Islet of Langerhans (tissue), 1 donor: ENCODE measurements around the gene PTS.

Experiments used
- FAIRE-seq: peaks from one replicate; lab custom pipeline; 2011; peaks lifted over from hg19 to GRCh38; lab: Jason Lieb, UNC

The PTS gene

DNA sequence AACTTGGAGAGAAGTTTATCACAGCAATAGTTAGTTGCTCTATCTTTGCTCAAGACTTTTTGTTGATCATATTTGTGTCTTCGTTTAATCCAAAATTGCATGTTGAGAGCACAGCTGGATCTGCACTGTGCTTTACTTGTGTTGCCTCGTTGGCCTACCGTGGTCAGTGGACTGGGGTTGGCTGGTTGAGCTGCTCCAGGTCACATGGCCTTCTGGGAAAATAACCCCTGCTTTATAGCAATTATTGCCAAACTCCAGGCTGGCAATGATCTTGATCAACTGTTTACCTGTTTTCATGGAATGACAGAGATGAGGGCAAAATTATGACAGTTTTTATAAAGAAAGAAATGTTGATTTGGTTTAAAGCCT is 40.2 kb downstream of the PTS start:
- no peak for FAIRE-seq

DNA sequence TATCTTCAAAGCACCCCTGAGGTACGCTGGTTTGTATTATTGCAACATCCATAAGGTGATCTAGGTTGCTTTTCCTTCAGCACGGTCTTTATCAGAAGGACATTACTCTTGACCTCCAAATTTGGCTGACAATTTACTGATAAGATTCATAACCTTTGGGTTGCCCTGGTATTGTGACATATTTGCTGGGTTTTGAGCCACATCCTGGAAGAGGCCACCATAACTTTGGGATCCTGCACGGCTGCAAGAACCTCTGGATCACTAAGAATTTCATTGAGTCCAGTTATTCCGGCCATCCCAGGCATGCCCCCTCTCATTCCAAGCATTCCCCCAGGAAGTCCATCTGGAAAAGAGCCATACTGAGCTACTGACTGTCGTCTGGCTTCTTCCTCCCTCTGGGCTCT is 41.0 kb downstream of the PTS start:
- no peak for FAIRE-seq

DNA sequence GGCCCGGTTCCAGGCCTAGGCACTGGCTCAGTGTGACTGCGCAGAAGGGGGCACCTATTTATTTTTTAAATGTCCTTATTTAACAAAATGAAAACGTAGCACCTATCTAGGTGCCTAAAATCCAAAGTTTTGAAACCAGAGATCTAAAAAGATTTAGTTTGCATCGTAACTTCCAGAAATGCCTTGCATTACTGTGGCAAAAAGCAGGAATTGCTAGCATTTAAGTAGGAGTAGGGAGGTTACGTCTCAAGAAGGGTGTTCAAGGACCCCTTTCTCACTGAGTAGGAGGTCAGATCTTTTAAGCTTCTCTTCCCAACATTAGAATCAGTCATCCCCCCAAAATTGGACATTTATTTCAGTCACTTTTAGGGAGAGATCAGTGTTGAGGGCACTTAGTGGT is 42.2 kb downstream of the PTS start:
- FAIRE-seq = no peak

DNA sequence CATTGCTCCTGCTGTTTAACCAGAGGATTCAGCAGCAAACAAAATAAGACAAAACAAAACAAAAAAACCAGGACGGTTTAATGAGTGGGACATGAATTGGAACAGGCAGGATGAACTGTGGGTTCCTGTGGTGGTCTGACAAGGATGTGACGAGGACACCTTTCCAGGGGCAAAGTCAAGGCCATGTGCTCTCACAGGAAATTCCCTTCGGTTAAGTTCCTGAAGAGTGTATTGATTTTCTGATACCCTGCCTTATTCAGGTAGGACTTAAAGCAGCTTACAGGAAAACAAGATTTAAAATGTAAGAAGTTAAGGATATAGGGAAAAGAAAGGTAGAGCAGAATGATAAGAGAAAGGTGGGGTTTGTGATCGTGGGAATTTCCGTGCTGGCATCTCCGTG is 42.9 kb downstream of the PTS start:
- no peak for FAIRE-seq

DNA sequence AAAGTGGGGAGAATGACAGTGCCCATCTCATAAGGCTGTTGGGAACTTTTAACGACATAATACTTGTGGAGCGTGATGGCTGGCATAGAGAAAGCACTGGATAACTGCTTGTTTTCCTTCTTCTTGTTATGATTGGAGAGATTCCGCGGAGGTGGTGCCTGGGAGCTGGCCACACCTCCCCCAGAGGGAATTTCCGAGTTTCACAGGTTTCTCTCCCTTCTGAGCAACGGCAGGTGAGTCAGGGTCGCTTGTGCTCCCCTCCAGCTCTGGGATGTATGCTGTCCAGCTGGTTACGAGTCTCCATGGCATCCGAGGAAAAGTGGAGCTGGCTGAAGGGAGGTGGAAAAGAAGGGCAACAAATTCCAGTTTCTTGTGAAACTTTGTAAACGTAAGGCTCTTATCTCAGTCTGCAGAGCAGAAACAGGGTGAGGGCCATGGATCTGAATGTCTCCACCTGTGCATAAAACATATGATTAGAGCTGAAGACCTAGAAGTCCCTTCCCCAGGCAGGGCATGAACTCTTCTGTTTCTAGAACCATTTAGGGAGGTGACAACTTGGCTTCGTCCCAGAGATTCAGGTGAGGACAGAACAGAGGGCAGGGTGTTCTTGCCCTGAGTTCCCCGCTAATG is 44.4 kb downstream of the PTS start:
- no peak for FAIRE-seq

DNA sequence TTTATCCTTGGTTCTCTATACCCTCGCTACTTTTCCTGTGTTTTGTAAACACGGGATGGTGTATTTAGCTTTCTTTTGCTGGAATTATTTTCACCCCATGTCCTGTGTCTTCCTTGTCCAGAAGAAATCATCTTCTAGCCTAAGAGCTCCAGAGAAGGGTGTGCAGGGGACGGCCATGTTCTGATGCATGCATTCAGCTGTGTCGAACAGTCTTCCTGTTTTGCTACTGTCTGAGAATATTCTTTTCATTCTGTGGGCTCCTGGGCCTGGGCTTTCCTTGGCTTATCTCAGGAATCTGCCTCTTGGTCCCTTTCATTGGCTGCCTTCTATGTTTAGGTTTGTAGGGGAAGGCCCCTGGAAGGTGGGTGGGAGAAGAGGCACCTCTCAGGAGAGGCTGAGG is 45.0 kb downstream of the PTS start:
- no peak for FAIRE-seq

DNA sequence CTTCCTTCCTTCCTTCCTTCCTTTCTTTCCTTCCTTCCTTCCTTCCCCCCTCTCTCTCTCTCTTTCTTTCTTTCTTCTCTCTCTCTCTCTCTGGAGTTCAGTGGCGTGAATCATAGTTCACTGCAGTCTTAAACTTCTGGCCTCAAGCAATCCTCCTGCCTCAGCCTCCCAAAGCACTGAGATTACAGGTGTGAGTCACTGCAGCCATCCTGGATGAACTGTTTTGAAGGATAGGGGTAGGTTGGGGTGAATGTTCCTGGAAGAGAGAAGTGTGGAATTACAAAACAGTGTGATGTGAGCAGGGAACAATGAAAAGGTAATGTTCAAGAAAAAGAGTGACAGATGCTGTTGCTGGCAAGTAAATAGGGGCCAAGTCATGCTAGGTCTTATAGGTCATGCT is 46.8 kb downstream of the PTS start:
- FAIRE-seq = no peak

DNA sequence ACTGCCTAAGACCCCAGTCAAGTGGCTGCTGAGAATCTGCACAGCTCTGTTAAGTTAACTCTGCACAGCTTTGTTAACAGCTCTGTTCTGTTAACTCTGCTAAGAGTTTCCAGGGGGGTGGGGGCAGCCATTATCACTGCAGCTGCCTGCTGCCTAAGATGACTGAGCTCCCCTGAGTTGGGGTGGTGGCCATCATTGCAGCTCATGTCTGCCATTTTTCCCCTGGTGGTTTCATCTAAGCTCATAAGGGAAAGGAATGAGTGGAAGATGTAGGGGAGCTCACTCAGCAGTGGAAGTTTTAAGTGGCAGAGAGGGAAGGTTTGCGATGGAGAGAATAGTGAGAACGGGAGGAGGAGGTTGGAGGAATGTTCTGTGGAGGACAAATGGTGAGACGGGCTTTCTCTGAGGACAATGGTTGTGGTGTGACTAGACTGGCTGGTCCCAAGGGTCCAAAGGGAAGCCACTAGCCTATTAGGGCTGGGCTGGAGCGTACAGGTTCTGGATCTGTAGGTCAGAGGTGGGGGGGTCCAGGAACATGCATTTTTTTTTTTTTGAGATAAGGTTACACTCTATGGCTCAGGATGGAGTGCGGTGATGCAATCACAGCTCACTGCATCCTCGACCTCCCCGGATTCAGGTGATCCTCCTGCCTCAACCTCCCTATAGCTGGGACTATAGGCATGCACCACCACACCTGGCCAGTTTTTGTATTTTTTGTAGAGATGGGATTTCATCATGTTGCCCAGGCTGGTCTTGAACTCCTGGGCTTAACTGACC is 48.0 kb downstream of the PTS start:
- no peak for FAIRE-seq

DNA sequence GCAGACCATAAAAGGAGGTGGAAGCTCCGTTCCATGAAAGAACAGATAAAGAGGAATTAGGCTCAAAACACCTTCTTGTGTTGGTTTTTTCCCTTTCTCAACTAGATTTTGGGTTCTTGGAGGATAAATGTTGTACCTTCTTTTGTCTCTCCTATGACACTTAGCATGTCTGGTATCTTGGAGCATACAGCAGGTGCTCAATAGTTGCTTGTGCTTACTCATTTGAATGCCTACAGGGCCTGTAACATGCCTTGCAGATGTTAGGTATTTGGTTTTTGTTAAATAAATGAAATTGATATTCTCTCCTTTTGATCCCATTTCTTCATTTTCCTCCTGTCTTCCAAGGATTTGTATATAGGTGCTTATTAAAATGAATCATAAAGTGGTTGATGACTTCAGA is 50.8 kb downstream of the PTS start:
- FAIRE-seq = no peak

DNA sequence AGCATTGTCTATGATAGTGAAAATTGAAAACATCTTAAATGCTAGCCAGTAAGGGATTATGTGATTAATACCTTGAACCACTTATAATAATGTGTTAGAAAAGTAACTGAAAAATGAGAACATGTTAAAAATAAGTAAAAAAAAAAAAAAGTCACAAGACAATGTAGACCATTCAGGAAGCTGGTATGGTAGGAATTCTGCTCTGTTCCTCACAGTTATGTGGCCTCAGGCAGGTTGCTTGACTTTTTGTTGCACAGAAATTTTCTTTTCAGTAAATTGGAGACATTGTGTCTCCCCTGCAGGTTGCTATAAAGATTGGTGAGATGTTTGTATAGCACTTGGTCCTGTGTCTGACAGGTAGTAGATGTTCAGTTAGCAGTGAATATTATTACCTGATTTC is 51.7 kb downstream of the PTS start:
- FAIRE-seq = no peak

DNA sequence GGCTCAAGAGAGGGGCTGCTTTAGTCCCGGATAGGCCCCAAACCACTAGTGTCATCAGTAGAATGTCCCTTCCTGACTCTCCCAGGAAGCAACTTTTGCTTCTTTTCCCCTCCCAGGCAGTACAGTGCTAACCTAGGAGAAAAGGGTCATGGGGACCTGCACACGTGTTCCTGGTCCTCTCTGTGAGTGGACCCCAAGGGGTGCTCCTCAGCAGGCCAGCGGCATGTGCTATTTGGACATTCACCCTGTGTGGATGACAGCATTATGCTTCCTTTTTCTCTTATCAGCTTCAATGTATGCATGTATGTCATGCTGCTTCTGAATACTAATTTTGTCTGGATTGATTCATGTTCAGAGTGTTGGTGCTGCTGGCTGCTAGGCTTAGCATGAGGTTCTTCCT is 52.6 kb downstream of the PTS start:
- no peak for FAIRE-seq

DNA sequence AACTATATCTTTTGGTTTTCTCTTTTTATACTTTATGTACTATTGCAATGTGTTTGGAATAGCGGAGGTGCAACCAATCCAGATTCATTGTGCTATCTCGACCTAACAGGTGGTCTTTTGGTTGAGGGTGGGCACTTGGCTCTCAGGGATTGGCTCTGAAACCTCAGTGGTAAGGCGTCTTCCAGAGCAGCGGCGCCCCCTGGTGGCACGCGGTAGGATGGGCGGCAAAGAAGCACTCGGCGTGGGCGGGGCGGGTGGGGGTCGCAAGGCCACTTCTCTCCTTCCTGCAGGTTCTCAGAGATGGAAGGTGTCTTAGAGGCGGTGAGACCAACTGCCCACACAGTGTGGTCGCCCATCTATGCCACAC is 53.7 kb downstream of the PTS start:
- no peak for FAIRE-seq

DNA sequence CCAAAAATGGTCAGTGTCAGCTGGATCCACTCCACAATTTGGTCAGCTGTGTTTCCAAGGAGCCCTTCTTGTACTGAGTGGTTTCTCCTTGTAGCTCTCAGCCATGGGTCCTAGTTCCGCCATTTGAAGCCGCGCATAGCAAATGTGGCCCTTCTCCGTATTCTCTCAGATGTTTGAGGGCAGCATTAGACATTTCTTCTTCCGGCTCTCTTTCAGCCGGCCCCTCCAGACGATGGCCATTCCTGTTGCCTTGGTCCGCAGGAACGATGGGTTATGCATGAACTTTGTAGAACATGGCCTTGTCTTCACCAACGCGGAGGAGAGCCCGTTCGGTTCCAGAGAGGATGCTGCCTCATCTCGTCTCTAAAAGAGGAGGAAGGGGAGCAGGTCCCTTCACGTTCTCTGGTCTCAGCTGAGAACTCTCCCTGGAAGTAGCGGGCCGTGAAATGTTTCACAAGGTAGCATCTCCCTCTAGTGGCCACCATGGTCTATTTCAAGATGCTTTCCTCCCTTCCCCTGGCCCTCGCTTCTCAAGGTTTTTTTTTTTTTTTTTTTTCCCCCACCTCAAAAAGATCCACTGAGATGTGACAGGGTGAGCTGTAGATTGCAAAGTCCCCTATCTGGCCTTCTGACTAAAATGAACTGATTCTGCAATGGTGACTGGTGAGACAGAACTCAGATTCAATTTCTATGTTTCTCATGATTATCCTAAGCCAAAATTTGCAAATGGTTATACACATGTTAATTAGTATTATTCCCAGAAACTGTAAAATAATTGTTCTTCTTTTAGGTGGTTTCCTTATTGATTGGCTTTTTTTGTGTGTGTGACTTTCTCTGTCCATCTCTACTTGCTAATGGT is 54.3 kb downstream of the PTS start:
- peak; percentile 75 for FAIRE-seq

DNA sequence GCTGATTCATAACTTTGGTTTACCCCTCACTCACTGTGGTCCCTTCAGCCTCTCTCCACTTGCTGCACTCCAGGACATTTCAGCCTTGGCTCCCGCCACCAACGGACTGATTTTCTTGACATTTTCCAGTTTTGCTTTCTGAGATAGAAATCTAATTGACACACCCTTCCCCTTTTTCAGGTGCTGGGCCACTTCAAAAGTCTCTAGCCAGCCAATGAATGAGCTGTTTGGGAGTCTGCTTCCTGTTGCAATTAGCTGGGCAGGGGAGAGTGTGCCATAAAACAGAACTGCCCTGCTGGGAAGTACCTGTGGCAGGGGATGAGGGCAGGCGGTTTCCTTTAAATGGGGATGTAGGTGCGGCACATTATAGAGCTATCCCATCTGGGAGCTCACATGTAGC is 55.5 kb downstream of the PTS start:
- no peak for FAIRE-seq
